CD4-positive, alpha-beta T cell treated with Interleukin-17A for 4 hours (primary cell): ENCODE measurements around the gene VGLL3.
"Not testable (repeated sequence)": the region's sequence is repeated elsewhere in the genome, so short reads cannot be mapped to it uniquely, and the experiment has no call there.

Source experiments
- DNase-seq: peaks from one replicate; pipeline ENCODE4 v3.0.0-alpha.2; 2020; ENCODE audit warnings: mixed read lengths

The VGLL3 gene

DNA sequence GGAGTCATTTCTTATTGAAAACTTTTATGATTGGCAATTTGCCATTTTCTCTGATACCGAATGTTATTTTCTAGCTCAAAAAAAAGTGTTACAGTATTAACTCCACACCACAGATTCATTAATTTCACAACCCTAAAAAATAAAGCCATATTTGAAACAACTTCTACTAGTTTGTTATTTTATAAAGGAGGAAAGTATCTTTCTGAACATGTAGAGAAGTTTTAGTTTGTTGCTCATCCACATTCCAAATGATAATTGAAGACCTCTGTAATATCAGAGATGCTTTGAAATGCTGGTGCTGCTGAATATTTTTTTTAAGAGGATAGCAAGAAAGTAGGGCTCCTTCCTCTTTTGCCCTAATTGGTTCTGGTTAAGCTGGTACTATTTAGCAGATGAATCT, 1.9 kb downstream of the VGLL3 start:
- no peak for DNase-seq

DNA sequence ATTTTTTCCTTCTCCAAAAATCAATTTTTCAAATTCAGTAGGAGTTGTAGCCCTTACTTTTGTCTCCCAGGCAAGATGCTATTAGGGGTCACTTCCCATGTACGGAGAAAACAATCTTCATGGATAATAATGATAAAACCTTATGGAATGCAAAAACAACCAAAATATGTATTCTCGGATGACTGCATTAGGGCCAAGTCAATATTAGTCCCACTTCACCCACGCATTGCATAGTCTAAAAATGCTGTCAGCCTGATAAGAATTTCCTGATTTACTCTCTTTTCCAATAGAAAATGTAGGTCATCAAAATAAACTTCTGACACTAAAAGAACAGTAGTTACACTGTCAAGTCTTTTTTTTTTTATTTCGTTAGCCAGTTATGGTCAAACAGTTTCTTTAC, 2.7 kb downstream of the VGLL3 start:
- no peak for DNase-seq

DNA sequence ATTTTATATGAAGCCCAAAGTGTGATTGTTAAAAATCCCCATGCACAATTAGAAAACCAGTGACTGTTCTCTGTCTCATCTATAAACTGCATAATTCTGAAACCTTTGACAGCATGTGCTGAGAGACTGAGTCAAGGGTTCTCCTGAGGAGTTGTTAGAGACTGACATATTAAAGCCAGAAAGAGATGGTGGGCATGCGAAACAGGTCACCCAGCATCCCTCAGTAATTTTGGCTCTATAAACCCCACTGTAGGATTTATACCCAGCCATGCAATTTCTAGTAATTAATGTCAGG, 3.6 kb downstream of the VGLL3 start:
- no peak for DNase-seq

DNA sequence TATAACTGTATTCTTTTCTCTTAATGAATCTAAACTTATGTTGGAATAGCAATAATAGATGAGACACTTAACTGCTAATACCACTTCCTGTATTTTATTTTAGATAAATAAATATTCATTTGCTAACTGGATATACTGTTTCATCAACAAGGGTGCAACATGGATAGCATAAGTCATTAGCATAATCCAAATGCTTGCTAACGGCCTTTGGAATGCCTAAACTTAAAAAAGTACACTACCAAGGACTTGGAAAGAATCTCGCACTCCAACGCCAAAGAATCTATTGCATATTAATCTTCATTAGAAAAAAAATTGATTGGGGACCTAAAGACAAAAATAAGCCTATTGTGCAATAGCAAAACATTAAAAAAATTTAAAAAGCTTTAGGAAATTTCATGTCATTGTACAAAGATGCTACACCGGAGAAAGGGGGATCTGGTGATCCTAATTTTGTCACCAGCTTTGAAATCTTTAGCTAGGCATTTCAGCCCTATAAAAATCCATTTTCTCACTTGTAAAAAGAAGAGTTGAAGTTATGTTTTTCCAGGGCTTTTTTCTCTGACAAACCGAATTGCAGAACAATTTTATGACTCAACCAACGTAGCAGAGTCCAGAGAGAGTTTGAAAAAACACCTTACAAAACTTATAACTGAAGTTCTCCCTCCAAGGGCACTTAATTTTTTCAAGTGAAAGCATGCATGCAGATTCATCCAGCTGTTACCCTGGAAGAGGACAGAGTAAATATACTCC, 4.1 kb downstream of the VGLL3 start:
- DNase-seq = no peak

DNA sequence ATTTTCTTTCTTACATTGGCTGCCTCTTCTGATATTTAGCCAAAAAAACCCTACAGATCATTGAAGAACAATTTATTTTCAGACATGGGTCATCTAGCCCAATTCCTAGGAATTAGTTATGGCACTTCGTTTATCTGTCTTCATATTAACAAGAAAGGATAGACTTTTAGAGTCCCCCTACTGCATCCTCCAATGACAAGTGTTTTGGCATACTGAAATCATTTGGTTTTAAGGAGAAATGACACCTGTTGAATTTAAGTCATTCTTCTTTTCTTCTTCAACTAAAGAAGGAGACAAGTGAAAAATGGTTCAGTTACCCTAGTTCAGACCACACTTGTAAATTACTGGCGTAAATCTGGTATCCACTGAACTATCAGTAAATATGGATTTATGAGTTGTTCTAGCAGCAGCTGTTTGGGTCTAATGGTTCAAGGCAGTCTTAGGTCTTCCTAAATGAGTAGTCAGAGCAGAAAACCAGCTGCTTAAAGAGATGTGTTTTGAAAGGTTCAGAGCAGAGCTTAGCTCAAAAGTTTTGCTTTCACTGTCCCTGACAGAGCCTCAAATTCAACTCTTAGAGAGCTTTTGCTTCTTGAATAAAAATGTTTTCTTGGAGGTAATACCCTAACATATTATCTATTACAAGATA, 5.6 kb downstream of the VGLL3 start:
- no peak for DNase-seq

DNA sequence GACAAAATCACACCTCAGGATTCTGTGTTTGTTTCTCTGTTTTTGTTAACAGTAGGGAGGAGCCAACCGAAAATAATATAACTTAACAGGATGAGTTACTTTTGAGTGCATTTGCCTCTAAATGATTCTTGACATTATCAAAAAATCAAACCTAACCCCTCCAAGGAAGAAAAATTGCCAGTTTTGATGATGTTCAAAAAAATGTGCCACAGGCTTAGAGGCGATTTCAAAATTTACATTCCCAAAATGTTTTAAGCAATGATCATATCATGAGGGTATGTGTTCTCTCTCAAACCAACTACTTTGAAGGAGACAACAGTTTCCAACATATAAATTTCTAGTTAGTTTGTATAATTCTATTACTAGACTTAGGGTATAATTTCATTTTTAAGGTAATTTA, 6.7 kb downstream of the VGLL3 start:
- DNase-seq = no peak

DNA sequence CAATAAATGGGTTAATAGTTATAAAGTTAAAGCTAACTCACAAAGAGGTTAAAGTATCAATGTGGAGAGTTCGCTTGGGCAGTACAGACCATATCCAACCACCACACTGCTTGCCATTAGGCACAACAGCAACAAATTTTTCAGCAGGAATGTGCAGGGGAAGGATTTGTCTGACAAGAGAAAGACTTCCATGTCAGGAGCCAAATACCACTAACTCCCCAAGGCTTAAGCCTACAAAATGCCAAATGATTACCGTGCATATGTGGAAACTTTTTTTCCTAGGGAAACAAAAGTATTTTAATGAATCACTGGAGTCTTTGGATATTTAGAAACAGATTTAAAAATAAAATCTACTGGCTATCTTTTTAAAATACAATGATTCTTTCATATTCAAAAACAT, 8.1 kb downstream of the VGLL3 start:
- DNase-seq = no peak

DNA sequence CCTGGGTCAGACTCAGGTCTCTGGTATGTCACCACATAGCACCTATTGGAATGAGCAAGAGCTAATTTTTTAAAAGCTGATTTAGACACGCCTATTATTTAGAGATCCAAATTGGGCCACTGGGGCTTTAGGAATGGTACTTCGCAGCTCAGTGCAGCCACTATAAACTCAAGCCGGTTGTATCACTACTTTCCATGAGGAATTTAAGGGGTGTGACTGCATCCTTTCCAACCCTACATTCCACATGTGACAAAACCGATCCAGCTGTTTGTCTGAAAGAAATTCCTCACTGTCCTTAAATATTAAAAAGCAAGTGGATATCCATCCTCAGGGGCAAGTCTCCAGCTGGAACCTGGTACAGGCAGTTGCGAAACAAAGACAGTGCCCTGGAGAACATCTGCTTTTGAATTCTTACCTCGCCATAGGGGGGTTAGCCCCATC, 12.8 kb downstream of the VGLL3 start:
- no peak for DNase-seq

DNA sequence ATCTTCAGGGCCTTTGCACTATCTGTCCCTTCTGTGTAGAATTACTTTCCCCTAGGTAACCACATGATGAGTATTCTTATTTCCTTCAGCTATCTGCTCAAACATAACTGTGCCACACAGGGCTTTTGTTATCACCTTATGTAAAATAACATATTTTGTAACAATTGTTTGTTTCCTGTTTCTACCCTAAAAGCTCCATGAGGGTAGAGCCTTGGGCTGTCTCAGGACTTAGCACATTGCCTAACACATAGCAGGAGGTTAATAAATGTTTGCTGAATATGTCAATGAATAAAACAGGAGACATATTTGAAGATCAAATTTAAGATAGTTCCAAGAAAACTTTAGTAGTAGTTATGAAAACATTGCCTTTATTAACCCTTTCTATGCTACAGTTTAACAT, 14.7 kb downstream of the VGLL3 start:
- DNase-seq = no peak

DNA sequence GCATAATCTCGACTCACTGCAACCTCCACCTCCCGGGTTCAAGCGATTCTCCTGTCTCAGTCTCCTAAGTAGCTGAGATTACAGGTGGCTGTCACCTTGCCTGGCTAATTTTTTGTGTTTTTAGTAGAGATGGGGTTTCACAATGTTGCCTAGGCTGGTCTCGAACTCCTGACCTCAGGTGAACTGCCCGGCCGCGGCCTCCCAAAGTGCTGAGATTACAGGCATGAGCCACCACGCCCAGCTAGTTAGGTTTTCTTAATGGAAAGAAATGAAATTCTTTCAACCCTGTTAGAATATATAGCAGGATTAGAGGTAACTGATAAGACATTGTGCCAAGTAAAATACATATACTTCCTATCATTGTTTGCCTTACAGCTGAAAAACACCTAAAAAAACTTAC, 16.8 kb downstream of the VGLL3 start:
- DNase-seq = not testable (repeated sequence)

DNA sequence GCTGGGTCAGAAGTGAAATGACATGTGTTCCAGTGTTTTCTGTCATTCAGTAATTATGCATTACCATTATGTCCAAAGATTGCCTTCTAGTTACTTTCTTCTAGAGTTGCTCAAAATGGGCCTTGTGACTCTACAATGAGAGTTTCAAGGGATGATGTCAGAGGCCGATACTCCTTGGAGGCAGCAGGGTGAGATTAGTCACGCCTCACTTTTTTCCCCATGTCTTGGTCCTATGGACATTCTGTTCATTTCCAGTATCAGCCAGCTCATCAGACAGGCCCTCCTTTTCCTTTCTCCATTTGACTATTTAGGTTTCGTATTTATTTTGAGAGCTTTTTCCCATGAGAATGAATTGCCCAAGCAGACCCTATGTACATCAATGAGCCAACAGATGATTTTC, 17.5 kb downstream of the VGLL3 start:
- DNase-seq = no peak

DNA sequence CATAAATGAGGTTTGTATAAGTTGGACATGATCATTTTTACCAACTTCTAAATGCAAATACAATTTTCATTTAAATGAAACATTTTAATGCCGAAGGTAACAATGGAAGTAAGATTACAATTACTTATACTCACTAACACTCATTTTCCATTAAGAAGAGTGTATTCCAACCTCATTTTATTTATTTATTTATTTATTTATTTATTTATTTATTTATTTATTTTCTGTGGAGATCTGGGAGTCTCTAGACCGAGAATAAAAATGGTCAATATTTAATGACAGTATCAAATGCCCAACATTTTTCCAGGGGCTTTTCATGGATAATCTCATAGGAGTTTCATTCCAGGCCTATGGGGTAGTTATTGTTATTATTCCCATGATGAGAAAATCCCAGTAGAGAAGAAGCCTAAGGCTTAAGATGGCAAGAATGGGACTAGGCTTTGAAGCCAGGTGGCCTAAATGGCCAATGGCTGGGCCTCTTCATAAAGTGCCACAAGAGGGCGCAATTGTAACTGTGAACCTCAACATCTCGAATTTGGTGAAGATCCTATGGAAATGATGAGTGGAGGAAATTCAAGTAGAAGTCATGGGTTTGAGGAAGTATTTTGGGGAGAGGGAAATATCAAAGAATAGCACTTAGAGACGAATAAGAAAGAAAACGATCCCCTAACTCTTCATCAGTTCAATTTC, 21.3 kb downstream of the VGLL3 start:
- DNase-seq = no peak

DNA sequence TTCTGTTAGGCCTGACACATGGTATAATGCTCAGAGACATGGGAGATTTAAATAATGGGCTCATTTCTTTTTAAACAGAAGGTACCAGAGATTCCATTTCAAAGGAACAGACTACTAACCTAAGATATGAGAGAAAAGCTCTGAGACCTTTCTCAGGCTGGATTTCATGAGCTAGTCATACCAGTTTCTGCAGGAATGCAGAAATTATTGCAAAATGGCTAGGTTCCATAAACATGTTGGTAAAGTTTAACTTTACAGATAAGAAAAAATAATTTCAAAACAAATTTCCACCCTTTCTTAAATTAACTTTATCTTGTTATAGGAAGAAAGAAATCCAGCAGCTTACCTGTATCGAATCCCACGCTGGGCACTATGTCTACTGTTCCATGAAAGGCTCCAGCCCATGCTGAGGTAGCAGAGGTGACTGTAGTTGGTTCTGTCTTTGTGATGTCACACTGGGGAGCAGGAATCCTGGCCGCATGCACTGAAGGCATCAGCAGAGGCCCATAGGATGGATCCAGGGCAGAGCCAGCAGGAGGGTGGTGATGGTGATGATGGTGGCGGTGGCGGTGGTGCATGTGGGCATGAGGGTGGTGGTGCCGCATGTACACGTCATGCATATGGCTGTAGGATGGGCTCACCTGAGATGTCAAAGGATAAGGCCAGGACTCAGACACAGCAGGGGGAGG, 22.6 kb downstream of the VGLL3 start:
- no peak for DNase-seq

DNA sequence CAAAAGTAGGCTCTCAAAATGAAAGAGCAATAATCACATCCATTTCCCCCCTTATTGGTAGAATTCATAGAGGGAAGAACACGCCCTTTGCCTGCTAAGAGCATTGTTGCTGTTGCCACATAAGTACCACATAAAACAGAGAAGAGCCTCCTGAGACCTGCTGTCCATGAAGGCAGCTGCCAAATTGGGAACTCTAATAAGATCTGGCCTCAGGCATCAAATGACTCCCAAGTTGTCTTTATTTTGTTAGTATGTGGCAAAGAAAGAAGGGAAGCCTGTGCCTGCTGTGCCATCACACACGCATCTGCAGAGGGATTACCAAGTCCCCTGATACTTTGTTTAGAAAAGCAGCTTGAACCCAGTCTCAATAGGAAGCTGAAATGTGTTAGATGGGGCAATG, 23.9 kb downstream of the VGLL3 start:
- no peak for DNase-seq

DNA sequence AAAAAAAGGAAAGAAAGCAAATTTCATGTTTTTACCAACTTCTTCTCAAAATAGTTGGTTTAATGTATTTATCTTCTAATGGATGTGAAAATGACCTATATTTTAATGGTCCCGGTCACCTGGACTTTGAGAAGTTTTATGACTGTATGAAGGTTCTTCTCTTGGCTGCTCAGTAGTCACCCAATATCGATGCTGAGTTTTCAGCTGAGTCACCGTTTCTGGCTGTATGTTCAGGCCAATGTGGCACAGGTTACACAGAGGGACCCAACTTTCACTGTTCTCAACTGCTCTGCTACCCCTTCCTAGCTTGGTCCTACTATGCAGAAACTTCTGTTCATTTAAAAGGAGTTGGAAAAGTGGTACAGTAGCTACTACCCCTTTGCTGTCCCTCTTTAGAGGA, 25.8 kb downstream of the VGLL3 start:
- no peak for DNase-seq

DNA sequence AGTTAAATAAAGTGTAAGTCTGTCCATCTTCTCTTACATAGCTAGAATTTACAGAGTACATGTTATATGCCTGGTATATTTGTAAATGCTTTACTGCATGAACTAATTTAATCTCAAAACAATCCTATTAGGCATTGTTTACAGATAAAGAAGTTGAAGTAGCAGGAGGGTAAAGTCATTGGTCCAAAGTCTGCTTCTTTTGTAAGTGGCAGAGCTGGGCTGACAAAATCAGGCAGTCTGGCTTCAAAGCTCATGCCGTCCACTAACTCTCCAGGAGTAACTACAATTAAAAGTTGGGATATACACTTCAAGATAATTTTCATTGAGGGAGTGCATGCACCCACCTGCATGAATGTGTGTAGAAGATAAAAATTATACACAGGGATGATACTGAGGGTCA, 27.3 kb downstream of the VGLL3 start:
- DNase-seq = no peak

DNA sequence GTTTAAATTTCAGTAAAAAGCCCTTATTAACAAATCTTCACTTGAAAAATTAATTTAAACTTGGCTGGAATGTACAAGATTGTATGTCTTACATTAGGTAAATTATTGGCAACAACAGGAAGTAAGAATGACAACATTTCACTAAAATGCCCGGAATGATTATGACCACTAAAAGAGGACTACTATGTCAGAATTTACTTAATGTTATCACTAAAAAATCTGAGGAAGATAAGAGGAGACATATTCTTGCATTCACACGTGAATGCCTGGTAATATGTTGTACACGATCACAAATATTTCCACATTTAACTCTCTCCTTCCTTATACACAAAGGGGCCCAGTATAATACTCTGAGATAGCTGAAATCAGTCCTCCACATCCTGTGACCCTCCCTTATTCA, 29.7 kb downstream of the VGLL3 start:
- no peak for DNase-seq

DNA sequence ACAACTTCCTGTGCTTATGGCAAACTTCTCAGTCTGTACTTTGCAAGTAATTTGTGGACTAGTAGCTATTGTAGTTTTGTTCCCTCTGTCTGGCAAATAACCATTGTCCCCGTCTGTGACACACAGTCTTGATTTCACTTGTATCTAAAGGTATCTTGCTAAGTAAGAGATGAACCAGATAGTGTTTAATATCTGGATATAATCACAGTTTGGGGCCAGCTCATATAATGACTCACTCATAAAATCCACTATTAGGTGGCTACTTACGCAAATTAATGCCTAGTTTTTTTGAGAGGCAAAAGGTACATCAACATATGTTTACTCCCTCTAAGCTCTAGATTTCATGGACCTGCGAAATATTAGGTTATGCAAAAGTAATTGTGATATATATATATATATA, 30.4 kb downstream of the VGLL3 start:
- DNase-seq = no peak

DNA sequence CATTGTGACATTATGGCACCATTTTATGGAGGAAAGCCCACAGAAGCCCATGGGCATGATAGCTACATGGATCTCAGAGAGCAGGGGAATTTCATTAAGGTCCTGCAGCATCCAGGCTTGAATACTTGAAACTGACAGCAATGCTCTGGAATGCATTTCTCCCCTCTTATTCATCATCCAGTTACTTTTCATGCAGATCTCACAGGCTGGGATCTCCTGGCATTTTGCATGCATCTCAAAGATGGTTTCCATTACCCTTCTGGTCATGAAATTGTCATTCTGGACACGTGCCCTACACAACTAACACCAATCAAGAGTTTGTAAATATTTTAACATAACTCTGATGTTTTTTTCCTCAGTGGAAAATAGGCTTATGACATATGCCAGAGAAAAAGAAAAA, 32.4 kb downstream of the VGLL3 start:
- no peak for DNase-seq

DNA sequence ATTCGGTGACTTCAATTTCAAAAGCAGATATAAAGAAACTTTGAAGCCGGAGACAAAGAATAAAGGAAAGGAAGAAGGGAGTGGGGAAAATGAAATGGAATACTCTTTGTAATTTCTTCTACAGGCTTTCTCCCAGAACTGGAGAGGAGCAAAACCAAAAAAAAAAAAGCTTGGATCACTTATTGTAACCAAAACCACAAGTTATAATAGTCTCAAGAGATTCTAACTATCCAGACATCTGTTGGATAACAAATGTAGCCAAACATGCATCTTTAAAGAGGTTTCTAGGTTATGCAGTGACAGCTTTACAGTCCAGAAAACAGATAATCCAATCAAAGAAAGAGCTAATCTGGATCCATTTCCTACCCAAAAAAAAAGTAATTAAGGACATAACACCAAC, 36.2 kb downstream of the VGLL3 start:
- DNase-seq = no peak

DNA sequence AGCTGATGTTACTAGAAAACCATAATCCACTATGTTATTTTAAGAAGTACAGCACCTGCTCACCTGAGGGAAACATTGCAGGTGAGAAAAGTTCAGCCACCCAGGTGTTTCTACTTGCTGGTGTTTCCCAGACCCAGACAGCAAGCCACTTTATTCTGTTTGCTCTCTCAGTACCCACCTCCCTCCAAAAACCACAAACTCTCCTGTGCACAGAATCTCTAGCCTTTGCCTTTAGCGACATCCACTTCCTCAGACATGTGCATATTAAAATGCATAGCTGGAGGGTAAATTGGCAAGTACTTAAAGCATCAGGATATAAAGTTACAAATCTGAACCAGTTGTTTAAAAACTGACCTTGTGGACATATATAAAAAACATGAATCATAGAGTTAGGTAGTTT, 36.7 kb downstream of the VGLL3 start:
- DNase-seq = no peak

DNA sequence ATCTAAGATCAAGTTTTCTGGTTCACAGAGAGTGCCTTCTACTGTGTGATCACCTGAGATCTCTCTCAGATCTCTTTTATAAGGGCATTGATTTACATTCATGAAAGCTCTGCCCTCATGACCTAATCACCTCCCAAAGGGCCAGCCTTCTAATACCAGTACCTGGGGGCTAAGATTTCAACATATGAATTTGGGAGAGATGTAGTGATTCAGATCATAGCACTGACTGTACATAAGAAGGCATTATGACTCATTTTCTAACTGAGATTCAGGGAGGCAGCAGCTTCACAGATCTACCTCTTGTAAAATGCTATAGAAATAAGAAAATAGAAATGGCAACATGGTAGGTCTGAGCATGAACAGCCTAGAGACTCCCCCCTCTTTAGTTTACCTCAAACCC, 39.6 kb downstream of the VGLL3 start:
- no peak for DNase-seq

DNA sequence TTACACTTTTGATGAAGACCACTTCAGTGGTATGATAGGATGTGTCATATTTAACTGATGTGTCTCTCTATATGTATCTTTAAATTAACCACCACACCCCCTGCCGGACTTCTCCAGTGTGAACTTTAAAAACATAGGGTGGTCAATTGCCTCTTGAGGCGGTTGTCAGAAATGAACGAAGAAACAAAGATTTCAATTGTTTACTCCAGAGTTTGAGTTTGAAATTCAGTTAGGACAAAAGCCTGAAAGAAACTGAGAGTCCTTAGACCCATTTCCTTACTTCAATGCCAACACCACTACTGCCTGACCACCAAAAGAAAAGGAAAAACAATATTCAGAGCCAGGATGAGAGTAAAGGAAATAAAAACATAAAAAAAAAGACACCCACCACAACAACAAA, 40.2 kb downstream of the VGLL3 start:
- DNase-seq = no peak

DNA sequence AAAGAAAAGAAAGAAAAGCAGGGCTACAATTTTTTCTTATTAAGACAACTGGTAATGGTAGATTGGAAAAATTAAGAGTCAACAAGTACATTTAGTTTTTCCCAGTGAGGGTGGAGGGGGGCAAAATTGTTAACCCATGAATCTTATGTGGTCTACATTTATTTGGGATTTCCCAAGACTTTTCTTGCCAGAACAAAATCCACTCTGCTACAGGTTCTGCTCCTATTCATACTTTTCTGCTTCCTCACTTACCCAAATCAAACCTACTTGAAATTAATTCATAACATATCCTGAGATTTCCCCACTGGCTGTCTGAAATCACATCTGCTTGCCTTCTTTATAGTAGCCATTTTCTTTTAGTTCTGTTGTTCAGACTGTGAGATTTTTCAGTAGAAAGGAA, 41.1 kb downstream of the VGLL3 start:
- DNase-seq = no peak
